22Rv1 (cell line): ENCODE data around the gene CNTLN.

Experiments
- ZFX ChIP-seq: fragments of 450-650 bp; IDR thresholded peaks from 2 replicates; pipeline ENCODE4 v1.6.1; 2017; ENCODE audit warnings: antibody characterized with exemption, borderline replicate concordance
- TF ChIP-seq, protein P1 (sequence below): fragments of 450-650 bp; IDR thresholded peaks from 2 replicates; pipeline ENCODE4 v1.5.1; 2017; ENCODE audit warnings: mild to moderate bottlenecking

DNA sequence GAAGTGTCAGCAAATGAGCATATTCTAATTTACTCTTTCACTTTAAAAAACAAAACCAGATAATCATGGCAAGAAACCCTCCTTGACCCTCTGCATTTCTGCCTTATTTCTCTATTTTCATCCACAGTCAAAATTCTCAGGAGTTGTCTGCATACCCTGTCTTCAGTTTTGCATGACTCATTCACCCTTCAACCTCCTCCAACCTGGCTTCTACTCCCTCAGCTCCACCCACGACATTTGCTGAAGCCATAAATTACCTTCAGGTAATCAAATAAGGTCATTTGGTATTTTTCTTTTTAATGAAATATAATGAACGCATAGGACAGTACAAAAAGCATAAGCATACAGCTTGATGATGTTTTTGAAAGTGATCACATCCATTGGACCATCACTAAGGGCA is 416.2 kb downstream of the CNTLN start:
- TF ChIP-seq, protein P1, sequence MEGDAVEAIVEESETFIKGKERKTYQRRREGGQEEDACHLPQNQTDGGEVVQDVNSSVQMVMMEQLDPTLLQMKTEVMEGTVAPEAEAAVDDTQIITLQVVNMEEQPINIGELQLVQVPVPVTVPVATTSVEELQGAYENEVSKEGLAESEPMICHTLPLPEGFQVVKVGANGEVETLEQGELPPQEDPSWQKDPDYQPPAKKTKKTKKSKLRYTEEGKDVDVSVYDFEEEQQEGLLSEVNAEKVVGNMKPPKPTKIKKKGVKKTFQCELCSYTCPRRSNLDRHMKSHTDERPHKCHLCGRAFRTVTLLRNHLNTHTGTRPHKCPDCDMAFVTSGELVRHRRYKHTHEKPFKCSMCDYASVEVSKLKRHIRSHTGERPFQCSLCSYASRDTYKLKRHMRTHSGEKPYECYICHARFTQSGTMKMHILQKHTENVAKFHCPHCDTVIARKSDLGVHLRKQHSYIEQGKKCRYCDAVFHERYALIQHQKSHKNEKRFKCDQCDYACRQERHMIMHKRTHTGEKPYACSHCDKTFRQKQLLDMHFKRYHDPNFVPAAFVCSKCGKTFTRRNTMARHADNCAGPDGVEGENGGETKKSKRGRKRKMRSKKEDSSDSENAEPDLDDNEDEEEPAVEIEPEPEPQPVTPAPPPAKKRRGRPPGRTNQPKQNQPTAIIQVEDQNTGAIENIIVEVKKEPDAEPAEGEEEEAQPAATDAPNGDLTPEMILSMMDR, result no peak
- TF ChIP-seq ZFX, result no peak
